HG03520 (cell line): Measurements from ENCODE around the gene PCDH19.

Experiments
- ATAC-seq: cut with Tn5 transposase; IDR thresholded peaks from one replicate; pipeline ENCODE4 v1.9.1; 2021; ENCODE audit warnings: mild to moderate bottlenecking, moderate library complexity; ENCODE audit not compliant: unreplicated experiment

PCDH19 gene

GRCh38 chrX:100405424-100405823, 4.6 kb downstream of the PCDH19 start:
- ATAC-seq: no peak

GRCh38 chrX:100404851-100405250, 5.2 kb downstream of the PCDH19 start:
- ATAC-seq: no peak

GRCh38 chrX:100395781-100396180, 14.3 kb downstream of the PCDH19 start:
- ATAC-seq: no peak

GRCh38 chrX:100381619-100382018, 28.5 kb downstream of the PCDH19 start:
- no peak for ATAC-seq

GRCh38 chrX:100379388-100379986, 30.6 kb downstream of the PCDH19 start:
- no peak for ATAC-seq

DNA sequence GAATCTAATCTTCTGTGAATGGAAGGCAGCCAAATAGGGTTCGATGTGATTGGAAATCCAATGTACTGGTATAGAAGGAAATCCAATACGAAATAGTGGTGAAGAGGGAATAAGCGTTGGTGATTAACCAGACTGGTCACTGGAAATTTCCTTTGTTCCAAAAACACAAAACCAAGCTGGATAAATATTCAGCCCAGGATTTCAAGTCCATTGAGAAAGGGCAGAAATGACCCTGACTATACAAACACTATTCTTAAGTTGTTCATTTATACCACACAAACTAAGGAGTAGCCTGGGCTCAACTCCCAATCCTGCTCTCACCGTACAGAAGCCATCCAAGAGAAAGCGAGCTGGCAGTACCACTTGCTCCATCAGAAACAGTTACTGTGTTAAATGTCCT, 32.2 kb downstream of the PCDH19 start:
- no peak for ATAC-seq

GRCh38 chrX:100376576-100376975, 33.5 kb downstream of the PCDH19 start:
- no peak for ATAC-seq

DNA sequence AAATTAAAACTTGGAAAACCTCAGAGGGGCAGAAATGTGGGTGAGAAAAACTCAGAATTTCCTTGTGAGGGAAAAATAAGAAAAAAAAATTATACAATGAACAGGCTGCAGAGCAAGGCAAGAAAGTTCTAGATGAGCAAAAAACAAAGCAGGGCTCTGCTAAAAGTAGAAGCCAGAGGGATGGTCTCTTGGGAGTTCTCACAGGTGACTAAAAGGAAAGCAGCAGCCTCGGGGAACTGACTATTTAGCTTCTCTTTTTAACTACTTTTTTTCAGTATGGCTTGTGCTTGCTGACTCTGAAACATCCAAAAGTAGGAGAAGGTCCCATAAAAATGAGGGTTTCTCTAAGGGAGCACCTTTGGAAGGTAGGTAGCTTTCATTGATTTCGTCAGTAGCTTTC, 36.4 kb downstream of the PCDH19 start:
- no peak for ATAC-seq

GRCh38 chrX:100368167-100368566, 41.9 kb downstream of the PCDH19 start:
- peak; percentile 64 for ATAC-seq

DNA sequence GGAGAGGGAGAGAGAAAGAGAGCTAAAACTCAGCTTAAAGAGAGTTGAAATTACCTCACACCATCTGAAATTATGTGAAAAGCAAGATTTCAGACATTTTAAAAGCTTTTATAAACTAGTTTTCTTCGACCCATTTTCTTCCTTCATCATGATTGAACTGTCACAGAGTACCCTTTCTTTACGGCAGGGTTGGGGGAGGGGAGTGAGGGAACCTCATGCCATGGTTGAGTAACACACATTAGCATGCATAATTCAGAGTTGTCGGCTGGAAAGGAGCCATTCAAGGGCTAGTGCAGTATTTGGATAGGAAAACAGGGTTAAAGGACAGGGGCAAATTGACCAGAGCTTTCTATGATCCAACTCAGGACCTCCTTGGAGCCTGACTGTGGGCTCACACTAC, 46.2 kb downstream of the PCDH19 start:
- ATAC-seq: no peak

DNA sequence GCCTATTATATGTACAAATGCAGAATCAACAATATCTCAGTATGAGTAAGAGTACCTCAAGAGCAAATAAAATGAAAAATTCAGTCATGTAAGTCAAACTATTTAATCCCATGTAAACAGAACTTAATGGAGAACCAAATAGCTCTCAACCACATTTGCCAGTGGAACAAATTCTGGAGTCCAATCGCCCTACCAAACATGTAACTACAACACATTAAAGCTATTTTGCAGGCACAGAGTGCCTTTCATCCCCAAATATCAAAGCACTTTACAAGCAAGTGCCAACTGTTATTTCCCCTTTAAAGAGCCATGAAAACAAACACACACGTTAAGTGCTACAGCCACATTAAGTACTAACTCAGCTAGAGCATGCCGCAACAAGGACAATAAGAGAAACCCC, 51.3 kb downstream of the PCDH19 start:
- ATAC-seq: no peak

GRCh38 chrX:100356351-100356896, 53.6 kb downstream of the PCDH19 start:
- no peak for ATAC-seq

DNA sequence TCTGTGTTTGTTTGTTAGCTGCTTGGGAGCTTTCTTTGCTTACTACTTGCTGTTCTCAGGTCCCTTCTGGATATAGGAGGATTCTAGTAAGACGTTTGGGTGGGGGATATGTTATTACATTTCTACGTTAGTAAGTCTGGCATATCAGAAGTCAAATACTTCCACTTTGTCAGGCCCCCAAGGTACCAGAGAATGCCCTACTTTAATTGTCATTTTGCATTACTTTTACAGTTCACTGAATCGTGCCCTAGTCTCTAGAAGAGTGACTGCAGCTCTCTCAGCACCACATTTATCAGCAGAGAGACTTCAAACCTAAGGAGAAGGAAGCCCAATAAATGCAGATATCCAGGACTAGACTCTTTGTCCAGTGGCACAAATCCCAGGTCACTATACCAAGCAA, 54.4 kb downstream of the PCDH19 start:
- ATAC-seq: no peak

GRCh38 chrX:100353326-100353725, 56.7 kb downstream of the PCDH19 start:
- no peak for ATAC-seq

DNA sequence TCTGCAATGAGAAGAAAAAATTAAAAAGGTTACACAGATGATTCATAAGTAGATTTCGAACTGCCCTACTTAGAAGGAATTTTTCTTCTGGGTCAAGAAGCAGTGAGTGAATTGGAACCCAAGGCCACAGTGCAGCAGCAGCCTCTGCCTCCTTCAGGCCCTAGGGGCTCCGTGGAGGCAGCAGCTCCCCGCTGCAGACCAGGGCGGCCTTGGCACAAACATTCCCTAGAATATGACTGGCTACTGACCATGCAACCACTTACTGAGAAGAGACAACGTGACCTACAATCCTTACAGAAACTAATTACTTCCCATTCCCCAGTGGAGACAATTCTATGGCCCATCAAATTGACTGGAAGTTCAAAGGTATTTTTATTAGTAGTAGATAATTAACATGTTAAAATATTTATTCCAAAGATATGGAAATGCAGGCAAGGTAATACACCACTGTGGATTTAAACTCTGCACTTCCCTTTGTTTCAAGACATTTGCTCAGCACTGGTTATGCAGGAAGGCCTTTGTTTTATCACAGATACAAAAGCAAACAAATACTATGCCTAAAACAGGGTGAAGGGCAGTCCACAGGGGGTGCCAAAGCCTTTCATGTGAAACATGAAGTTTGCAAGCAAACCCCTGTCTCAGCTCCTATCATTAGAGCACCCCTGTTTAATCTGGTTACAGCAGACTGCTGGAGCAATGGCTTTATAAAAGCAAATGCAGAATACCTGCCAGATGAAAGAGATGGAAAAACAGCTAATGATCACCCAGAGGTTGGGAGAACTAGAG, 59.2 kb downstream of the PCDH19 start:
- no peak for ATAC-seq

DNA sequence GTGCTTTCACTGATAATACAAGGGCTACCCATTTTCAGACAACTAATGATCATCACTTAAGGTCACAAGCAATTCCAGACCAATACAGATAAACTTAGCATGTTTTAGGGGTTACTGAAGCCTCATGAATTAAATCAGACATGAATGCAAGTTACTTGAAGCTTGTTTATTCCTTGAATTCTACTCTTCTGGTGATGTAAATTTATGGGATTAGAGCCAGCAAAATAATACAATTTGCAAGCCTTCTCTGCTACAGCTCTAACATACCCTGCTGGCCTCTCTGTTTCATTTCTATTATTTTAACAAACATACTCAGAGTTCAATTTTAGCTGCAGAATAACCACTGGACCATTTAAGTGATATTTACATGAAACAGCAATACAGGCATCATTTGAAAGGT, 60.7 kb downstream of the PCDH19 start:
- ATAC-seq: no peak

- no peak for ATAC-seq
Measured at GRCh38 chrX:100341142-100341510, 68.9 kb downstream of the PCDH19 start.

- no peak for ATAC-seq
Measured at GRCh38 chrX:100340491-100341141, 69.5 kb downstream of the PCDH19 start.

DNA sequence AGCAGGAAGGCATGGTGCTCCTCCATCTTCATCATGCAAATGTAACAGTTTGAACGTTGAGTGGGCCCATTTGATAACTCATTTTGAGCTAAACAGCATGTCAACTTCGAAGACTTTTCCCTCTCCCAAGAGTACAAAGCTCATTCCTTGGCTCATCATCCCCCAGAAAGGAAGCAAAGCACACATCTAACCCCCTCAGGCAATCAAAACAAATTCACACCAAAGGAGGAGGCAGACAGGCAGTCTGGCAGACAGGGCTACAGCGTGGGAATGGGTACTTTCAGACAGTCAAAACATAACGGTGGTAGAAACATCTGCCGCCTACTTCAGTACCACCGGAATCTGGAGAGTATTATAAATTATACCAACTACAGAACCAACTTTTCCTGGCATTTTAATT, 81.7 kb downstream of the PCDH19 start:
- ATAC-seq: no peak

DNA sequence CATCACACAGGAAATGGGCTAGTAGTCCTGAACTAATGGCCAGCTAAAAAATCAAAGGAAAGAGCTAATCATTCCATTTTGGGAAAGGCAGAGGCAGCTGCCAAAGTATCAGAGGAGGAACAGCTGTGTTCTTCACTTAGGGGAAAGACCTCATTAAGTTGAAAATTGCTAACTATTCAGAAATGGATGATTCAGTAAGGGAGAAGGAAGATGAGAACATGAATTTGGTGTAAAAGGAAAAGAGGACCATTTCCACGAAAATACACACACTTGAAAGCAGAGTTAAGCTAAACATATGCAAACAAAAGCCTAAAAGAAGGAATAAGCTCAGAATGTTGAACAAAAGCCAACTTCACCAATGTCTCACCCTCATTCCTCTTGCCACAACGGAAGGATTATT, 90.4 kb downstream of the PCDH19 start:
- ATAC-seq: no peak

DNA sequence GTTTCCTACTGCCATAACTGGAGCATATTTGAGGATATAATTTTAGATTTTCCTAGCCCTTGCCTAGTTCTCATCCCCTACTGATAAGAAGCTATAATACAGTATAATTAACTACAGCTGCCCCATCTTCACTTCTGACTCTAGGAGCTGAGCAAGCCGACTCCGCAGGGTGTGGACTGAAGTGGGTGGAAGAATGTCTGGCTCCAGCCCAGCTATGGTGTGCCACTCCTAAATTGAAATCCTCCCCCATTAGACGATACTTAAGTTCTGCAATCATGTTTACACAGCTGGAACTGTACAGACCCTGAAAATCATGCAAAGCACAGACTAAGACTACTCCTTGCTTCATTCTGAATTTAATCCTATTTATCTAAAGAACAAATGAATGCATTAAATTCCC, 93.1 kb downstream of the PCDH19 start:
- no peak for ATAC-seq

- ATAC-seq: no peak
Measured at GRCh38 chrX:100315566-100315965, 94.5 kb downstream of the PCDH19 start.
